NCI-H2029 treated with DMSO at 0.1 percent for 48 hours (cell line): ENCODE measurements around the gene UMPS.

Experiments
- DNase-seq: peaks from one replicate; lab custom pipeline; 2025; lab: John Stamatoyannopoulos, UW

UMPS gene

DNA sequence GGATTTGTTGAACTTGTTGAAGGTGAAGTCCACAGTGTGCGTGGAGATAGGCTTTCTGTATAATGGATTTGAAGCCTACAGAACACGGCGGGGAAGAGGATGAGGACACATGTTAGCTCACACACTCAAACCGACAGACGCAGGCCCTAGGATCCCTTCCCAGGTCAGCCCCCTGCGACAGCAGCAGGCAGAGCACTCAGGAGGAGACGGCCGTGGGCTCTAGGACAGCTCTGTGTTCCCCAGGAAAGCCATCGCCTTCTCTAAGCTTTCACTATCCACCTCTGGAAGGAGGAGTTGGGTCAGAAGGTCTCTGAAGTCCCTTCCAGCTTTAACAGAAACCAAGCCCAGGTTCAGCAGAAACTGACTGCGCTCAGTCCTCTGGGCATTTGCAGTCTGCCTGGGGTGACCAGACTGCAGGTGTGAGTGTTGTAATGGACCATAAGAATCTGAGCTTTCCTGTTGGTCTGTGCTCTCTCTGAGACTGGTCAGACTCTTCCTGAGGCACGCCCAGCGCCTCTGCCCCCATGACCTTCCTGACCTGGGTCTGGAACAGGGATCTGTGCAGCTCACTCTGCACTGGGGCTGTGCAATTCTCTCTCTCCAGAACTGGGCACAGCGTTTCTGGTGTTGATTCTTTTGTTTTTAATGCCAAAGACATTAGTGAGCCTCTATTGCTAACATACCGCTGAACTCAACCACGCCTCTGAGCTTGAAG, 33.5 kb downstream of the UMPS start:
- DNase-seq, result no peak

DNA sequence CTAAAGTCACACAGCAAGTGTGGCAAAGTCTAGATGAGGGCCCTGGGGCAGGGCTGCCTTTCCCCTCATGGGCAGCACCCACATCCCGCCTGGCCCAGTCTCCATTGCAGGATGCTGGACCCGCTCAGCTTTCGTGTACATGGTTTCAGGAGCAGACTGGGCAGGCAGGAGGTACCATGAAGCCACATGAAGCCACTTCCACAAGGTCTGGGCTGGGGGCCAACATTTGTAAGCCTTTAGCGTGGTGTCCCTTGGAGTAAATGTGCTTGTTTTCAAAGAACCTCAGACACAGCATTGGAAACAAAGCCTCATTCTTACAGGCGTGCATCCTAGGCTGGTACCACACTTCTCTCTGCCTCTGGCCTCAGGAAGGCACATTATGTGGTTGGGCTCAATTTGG, 34.5 kb downstream of the UMPS start:
- no peak for DNase-seq

DNA sequence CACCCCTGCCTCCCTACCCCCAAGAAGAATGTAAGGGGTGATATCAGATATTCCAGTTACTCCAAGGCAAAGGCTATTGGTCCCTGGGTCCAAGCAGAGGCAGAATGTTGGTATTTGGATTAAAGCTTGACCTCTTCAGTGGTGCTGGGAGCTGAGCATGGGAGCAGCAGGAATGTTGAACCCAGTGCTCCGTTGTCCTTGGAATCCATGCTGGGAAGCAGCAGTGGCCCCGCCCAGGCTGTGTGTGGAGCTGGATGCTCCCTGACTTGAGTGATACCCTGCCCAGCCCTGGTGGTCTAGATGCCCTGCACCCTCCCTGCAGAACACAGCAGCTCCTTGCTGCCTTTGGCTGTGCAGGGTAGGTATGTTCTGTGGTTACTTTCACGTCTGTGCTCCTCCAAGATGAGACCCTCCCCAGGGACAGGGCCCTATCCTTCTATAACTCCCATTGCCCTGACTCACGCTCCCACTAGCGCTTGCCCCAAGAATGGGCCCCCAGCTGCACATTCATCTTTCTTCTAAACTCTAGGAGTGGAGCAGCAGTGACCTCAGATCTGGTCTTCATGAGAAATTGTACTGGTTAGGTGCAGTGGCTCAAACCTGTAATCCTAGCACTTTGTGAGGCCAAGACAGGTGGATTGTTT, 35.1 kb downstream of the UMPS start:
- no peak for DNase-seq

GRCh38 chr3:124766113-124767095, 36.2 kb downstream of the UMPS start:
- no peak for DNase-seq

DNA sequence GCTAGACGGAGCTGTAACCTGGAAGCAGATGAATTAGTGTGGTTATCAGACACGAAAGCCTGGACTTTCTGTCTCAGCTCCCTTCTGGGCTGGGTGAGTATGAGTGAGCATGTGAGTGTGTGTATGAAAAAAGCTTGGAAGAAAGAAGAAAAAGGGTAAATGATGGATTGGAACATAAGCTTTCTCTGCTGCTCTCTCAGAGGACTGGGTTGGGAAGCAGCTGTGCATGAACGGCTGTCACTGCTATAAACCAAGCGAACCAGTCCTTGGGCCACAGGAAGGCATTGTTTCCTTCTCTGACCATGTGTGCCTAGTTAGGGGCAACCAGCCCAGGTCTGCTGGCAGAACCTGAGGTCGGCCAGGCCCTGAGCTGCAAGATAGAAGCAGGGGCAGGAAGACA, 37.0 kb downstream of the UMPS start:
- DNase-seq, result no peak

GRCh38 chr3:124767691-124768090, 37.4 kb downstream of the UMPS start:
- no peak for DNase-seq

DNA sequence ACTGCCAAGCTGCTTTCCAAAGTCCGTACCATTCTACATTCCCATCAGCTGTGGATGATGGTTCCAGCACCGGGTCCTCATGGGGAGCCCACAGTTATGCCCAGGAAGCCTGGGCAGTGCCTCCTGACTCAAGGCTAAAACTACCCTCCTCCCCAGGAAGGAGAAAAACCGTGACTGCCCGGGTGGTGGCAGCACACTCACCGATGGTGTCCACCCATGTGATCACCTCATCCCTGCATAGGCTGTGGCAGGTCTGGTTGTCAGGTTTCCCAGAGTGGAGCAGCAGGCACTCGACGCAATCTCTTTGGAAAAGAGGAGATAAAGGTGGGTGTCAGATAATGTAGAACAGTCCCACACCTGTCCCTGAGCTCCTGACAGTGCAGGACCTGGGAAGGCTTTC, 38.6 kb downstream of the UMPS start:
- DNase-seq, result no peak

DNA sequence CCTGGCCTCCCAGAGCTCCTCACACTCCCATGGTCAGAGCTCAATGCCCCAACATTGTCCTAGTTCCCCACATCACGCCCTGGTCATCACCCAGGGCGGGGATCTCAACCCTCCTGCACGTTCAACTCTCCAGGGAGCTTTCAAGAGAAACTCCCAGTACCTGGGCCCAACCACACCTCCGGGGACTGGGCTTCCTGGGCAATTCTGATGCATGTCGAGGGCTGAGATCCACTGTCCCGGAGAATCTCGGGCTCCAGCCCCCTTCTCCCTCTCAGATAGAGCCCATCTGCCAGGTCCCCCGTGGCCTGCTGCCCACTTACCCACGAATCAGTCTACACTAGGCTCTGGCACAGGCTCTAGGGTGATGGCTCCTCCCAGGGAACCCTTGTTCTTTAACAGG, 39.2 kb downstream of the UMPS start:
- no peak for DNase-seq

- DNase-seq, result no peak
These were observed 40.3 kb downstream of the UMPS start for GRCh38 chr3:124770336-124771082.

DNA sequence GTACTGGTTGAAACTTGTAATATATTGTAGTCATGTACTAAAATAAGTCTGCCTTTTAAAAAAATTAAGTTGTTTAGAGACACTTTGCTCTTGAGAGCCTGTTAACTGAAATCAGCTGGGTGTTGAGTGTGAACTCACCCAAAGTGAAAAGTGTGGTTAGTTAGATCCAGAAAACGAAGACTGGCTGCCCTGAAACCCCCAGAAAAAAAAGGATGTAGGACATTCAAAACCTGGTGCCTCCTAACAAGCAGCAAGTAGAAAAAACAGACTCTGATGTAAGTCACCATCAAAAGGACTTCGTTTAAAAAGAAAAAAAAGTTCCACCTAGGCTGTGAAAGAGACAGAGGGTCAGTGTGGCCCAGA, 40.8 kb downstream of the UMPS start:
- no peak for DNase-seq

GRCh38 chr3:124772081-124772831, 42.0 kb downstream of the UMPS start:
- no peak for DNase-seq

DNA sequence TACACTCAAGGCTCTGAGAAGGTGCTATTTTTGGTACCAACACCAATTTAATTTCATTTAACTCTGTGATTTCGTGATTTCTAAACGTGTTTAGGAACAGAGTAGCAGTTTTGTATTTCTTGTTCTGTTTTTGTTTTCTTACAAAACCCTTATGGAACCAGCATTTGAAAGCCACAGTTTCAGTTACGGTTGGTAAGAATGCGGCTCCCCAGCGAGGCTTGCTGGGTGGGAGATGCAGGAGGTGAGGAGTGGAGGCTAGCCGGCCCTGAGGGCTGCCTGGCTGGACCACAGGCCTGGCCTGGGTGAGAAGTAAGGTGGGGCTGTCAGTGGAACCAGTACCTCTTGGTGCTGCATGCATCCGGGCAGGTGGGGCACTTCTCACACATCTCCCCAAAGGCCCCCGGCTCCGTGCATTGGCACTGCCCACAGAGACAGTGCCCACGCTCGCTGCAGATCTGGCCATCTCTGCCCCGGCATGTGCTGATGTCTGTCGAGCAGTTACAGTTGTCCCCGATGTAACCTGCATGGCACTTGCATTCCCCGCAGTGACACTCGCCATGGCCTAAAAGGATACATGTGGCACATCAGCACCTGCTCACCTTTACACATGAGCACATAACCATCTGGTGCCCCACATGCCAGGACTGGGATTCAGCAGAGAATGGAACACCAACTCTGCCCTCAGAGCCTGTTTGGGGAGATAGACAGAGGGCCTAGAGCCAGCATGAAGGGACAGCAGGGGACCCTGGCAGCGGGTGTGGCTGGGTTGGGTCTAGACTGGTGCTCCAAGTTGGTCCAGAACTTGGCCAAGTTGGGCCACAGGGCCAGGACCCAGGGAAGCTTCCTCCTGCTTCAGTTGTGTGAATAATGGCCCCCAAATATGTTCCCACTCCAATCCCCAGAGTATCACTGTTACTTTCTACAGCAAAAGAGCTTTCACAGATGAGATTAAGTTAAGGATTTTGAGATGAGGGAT, 43.4 kb downstream of the UMPS start:
- DNase-seq, result no peak

- no peak for DNase-seq
These were observed 44.1 kb downstream of the UMPS start for GRCh38 chr3:124774327-124774718.

- no peak for DNase-seq
These were observed 44.7 kb downstream of the UMPS start for GRCh38 chr3:124774841-124775402.

- DNase-seq, result no peak
These were observed 45.6 kb downstream of the UMPS start for GRCh38 chr3:124775877-124776276.

GRCh38 chr3:124776856-124777255, 46.6 kb downstream of the UMPS start:
- no peak for DNase-seq

DNA sequence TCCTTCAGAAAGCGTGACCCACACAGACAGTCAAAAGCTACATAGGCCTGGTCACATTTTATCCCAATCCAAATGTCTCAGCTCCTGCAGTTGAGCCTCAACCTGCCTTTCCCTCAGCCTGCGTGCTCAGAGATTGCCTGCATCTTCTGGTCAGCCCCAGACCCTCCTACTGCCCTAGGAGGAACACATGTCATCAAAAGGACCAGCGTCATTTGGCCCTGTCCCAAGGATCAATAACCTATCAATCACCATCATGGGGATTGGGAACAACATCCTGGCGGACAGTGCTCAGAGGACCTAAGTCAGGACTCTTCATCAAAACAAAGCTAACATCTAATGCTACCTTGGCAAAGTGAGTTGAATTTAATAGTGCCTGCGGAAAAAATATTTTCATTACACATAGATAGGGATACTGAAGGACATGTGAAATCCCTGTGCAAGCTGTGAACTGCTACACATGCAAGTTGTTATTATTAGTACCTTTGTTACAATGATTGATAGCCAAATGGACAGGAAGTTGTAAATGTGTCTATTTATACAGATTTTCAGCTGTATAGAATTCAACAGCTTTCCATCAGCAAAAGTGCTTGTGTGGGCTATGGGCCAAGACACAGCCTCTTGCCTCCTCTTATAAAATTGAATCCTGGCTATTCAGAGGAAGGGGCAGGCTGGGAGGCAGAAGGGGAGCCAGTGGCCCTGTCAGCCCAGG, 47.7 kb downstream of the UMPS start:
- no peak for DNase-seq

GRCh38 chr3:124779116-124779515, 48.9 kb downstream of the UMPS start:
- DNase-seq, result no peak

GRCh38 chr3:124779751-124780191, 49.5 kb downstream of the UMPS start:
- DNase-seq, result no peak
